ENCODE data around the gene PATL1. TPM values are rescaled to one million over a fixed set of nuclear protein-coding genes. Genes with fewer than 3 reads are reported as not detected.
"Not testable (repeated sequence)": the region's sequence is repeated elsewhere in the genome, so short reads cannot be mapped to it uniquely, and the experiment has no call there.

PATL1 gene
- total and polyA plus RNA-seq, 12 donors: 9.0 to 30.4 (median 24.5) TPM

DNA sequence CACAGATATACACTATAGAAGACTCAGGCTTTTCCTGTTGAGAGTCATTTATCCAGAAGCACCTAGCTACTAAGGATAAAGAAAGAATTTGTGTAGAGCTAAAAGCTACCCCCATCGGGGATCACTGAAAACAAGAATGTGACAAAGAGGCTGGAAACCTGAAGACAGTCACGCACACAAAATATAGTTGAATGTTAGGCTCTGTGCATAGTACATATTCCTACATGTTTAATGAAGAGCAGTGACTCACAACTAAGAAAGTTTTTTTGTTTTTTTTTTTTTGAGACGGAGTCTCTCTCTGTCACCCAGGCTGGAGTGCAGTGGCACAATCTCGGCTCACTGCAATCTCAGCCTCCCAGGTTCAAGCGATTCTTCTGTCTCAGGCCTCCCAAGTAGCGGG is 36.5 kb upstream of the PATL1 start:
- no peak for ATAC-seq

DNA sequence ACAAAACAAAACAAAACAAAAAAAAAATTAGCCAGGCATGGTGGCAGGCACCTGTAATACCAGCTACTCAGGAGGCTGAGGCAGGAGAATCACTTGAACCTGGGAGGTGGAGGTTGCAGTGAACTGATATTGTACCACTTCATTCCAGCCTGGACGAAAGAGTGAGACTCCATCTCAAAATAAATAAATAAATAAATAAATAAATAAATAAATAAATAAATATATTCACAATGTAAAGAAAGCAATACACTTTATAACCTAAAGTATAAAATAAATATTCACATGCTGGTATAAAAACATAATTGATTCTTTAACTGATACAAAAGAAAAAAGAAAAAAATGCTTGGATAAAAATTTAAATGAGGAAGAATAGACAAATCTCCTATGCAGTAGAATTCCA is 34.7 kb upstream of the PATL1 start:
- H3K36me3 ChIP-seq; H3K4me3 ChIP-seq; intact Hi-C loops (cut with DNase I); ATAC-seq; H3K4me1 ChIP-seq; H3K9me3 ChIP-seq; DNase-seq; H3K27me3 ChIP-seq; H3K27ac ChIP-seq: not testable (repeated sequence)
- 85 to 91% methylated on average over 1 of the region's 1 CpG for WGBS, 2 donors

More for the DNA sequence above, 36.5 kb upstream of the PATL1 start:
- intact Hi-C loops (cut with DNase I): no loop called here
- H3K27ac ChIP-seq: no peak overlapping the region
- no peaks in the 10 kb centered on the region for H3K9me3 ChIP-seq
- no peak overlapping the region for H3K4me3 ChIP-seq
- WGBS, 2 donors: 91 to 93% methylated on average over 6 of the region's 6 CpGs
- peaks cover 0 to 5% (median 0%) of the 10 kb centered on the region in 7 donors for H3K27me3 ChIP-seq
- TF ChIP-seq, protein P1, sequence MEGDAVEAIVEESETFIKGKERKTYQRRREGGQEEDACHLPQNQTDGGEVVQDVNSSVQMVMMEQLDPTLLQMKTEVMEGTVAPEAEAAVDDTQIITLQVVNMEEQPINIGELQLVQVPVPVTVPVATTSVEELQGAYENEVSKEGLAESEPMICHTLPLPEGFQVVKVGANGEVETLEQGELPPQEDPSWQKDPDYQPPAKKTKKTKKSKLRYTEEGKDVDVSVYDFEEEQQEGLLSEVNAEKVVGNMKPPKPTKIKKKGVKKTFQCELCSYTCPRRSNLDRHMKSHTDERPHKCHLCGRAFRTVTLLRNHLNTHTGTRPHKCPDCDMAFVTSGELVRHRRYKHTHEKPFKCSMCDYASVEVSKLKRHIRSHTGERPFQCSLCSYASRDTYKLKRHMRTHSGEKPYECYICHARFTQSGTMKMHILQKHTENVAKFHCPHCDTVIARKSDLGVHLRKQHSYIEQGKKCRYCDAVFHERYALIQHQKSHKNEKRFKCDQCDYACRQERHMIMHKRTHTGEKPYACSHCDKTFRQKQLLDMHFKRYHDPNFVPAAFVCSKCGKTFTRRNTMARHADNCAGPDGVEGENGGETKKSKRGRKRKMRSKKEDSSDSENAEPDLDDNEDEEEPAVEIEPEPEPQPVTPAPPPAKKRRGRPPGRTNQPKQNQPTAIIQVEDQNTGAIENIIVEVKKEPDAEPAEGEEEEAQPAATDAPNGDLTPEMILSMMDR (IDR thresholded peaks at IDR 0.05): no peak
- no peak for DNase-seq
- no peaks in the 10 kb centered on the region for H3K36me3 ChIP-seq
- H3K4me1 ChIP-seq: no peaks in the 10 kb centered on the region

DNA sequence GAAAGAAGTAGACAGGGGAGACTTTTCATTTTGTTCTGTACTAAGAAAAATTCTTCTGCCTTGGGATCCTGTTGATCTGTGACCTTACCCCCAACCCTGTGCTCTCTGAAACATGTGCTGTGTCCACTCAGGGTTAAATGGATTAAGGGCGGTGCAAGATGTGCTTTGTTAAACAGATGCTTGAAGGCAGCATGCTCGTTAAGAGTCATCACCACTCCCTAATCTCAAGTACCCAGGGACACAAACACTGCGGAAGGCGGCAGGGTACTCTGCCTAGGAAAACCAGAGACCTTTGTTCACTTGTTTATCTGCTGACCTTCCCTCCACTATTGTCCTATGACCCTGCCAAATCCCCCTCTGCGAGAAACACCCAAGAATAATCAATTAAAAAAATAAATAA is 31.3 kb upstream of the PATL1 start:
- H3K27ac ChIP-seq; intact Hi-C loops (cut with DNase I); H3K36me3 ChIP-seq; DNase-seq; ATAC-seq; H3K27me3 ChIP-seq; H3K9me3 ChIP-seq; H3K4me1 ChIP-seq; H3K4me3 ChIP-seq: not testable (repeated sequence)
- WGBS, 2 donors: 63 to 77% methylated on average over 4 of the region's 5 CpGs

DNA sequence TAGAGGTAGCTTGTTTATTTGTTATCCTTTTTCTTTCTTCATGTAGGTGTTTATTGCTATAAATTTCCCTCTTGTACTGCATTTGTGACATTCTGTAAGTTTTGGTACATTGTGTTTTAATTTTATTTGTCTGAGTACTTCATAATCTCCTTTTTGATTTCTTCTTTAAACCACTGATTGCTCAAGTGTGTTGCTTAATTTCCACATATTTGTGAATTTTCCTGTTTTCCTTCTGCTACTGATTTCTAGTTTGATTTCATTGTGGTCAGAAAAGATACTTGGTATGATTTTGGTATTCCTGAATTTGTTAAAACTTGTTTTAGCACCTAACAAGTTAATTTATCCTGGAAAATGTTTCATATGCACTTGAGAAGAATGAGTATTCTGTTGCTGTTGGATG is 29.7 kb upstream of the PATL1 start:
- Histone ChIP-seq H3K27ac (no peak overlapping the region), H3K27me3 (no peaks in the 10 kb centered on the region), H3K36me3 (no peaks in the 10 kb centered on the region), H3K4me1 (peaks cover 0 to 4% (median 0%) of the 10 kb centered on the region in 9 donors), H3K4me3 (no peak overlapping the region), H3K9me3 (peaks cover 0 to 8% (median 0%) of the 10 kb centered on the region in 11 donors)
- ATAC-seq (no peak), DNase-seq (no peak)
- TF ChIP-seq, protein P1 (IDR thresholded peaks at IDR 0.05): no peak
- intact Hi-C loops (cut with DNase I): no loop called here

DNA sequence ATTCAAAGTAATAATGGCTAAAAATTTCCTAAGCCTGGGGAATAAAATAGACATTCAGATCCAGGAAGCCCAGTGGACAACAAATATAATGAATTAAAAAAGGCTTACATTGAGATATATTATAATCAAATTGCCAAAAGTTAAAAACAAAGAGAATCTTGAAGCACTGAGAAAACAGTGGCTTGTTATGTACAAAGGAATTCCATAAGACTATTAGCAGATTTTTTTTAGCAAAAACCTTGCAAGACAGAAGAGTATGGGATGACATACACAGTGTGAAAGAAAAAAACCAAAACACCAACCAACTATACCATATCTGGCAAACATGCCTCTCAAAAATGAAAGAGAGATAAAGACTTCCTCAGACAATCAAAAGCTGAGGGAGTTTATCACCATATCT is 24.1 kb upstream of the PATL1 start:
- Histone ChIP-seq H3K36me3 (no peaks in the 10 kb centered on the region), H3K27me3 (no peaks in the 10 kb centered on the region), H3K4me3 (no peak overlapping the region), H3K4me1 (no peaks in the 10 kb centered on the region), H3K27ac (no peak overlapping the region), H3K9me3 (peaks cover 0 to 30% (median 12%) of the 10 kb centered on the region in 11 donors)
- intact Hi-C loops (cut with DNase I): no loop called here
- TF ChIP-seq, protein P1 (IDR thresholded peaks at IDR 0.05): no peak
- DNase-seq: no peak
- no peak for ATAC-seq

DNA sequence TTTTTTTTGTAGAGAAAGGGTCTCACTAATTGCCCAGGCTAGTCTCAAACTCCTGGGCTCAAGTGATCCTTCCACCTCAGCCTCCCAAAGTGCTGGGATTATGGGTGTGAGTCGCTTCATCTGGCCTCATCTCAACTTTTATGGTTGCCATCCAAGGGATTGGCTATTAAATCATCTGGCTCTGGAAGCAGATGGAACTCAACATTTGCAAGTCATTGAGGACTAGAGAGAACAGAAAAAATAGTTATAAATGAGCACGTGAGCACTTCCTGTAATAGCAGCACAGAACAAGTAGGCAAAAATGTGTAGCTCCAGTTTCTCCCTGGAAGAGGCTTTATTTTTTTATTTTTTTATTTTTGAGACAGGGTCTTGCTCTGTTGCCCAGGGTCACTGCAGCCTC is 22.3 kb upstream of the PATL1 start:
- no peak overlapping the region for H3K4me3 ChIP-seq
- no peaks in the 10 kb centered on the region for H3K36me3 ChIP-seq
- intact Hi-C loops (cut with DNase I): no loop called here
- no peak overlapping the region for H3K27ac ChIP-seq
- ATAC-seq: no peak
- no peaks in the 10 kb centered on the region for H3K4me1 ChIP-seq
- DNase-seq: no peak
- H3K27me3 ChIP-seq: peaks cover 0 to 2% (median 0%) of the 10 kb centered on the region in 7 donors
- H3K9me3 ChIP-seq: peaks cover 0 to 30% (median 12%) of the 10 kb centered on the region in 11 donors
- TF ChIP-seq, protein P1 (IDR thresholded peaks at IDR 0.05): no peak
- WGBS, 2 donors: 60 to 71% methylated on average over 2 of the region's 2 CpGs
